Testis (tissue), 3 donors: ENCODE measurements around the gene ZNF71. TPM values are rescaled to one million over a fixed set of nuclear protein-coding genes. Genes with fewer than 3 reads are reported as not detected.

Experiments
- DNase-seq: peaks from one replicate; pipeline ENCODE4 v3.0.0-alpha.2; 2019
- H3K27ac ChIP-seq, 2 donors: fragments of 200-600 bp; sonication (generic); one replicate each; pipeline ENCODE4 v1.5.1; 2019
- H3K27me3 ChIP-seq: fragments of 200-600 bp; sonication (generic); one replicate; pipeline ENCODE4 v1.5.1; 2019
- H3K36me3 ChIP-seq: fragments of 200-600 bp; sonication (generic); one replicate; pipeline ENCODE4 v1.5.1; 2017; ENCODE audit warnings: low read depth; ENCODE audit errors: missing control alignments
- H3K4me1 ChIP-seq: fragments of 200-600 bp; sonication (generic); one replicate; pipeline ENCODE4 v1.5.1; 2019
- H3K4me3 ChIP-seq, 2 donors: fragments of 200-600 bp; sonication (generic); one replicate each; pipeline ENCODE4 v1.5.1; 2017 to 2019
- H3K9me3 ChIP-seq: fragments of 200-600 bp; sonication (generic); one replicate; pipeline ENCODE4 v1.5.1; 2017
- CTCF ChIP-seq, 3 experiments: fragments of 450-650 bp in 2 of 3; fragments of 200-600 bp in 1 of 3; sonication (generic) in 1 of 3; IDR thresholded peaks; one replicate each; pipeline ENCODE4 v1.5.1; 2016 to 2019; ENCODE audit warnings: antibody characterized with exemption in 3 of 3, mild to moderate bottlenecking in 2 of 3, moderate library complexity in 1 of 3
- POLR2A ChIP-seq: fragments of 450-650 bp; IDR thresholded peaks from one replicate; pipeline ENCODE4 v1.6.1; 2017; ENCODE audit warnings: antibody characterized with exemption, mild to moderate bottlenecking, moderate library complexity
- WGBS, 2 donors: methylation state at CpG; one replicate each; pipeline ENCODE4 v1.1.5; 2018; 5-methylcytosine and 5-hydroxymethylcytosine counted together
- intact Hi-C: fragments of 100-400 bp; cut with DNase I; formaldehyde crosslinking; loops from one replicate; pipeline ENCODE4 v1.15.1; 2023; ENCODE audit warnings: low total_unique reads
- polyA plus RNA-seq: library from polyadenylated mRNA; stranded (reverse); fragments of 350-450 nt; fragmentation: Illumina TruSeq; extraction: RNeasy Lipid Tissue Mini Kit (QIAGEN cat#74804); gene quantifications from one replicate; pipeline ENCODE4 v1.2.3, GENCODE V29; 2014; ENCODE audit warnings: low read depth, low replicate concordance; ENCODE audit not compliant: insufficient read depth
- total RNA-seq, 2 donors: library from RNA; depleted of rRNA; stranded (reverse); fragments of >200 nt; gene quantifications; one replicate each; pipeline ENCODE4 v1.2.3, GENCODE V29; 2016

Gene ZNF71
- total and polyA plus RNA-seq, 3 donors from 2014 or later, result 7.2 to 19.6 (median 18.3) TPM

DNA sequence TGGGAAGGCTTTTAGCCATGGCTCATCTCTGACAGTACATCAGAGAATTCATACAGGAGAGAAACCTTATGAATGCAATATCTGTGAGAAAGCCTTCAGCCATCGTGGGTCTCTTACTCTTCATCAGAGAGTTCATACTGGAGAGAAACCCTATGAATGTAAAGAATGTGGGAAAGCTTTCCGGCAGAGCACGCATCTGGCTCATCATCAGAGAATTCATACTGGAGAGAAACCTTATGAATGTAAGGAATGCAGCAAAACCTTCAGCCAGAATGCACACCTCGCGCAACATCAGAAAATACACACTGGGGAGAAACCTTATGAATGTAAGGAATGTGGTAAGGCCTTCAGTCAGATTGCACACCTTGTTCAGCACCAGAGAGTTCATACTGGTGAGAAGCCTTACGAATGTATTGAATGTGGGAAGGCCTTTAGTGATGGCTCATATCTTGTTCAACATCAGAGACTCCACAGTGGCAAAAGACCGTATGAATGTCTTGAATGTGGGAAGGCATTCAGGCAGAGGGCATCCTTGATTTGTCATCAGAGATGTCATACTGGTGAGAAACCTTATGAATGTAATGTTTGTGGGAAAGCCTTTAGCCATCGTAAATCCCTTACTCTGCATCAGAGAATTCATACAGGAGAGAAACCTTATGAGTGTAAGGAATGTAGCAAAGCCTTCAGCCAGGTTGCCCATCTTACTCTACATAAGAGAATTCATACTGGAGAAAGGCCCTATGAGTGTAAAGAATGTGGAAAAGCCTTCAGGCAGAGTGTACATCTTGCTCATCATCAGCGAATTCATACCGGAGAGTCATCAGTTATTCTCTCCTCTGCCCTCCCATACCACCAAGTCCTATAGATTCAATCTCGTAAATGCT lies 17.1 kb upstream of the ZNF71 start:
- WGBS, 2 donors, result 94 to 95% methylated on average over 11 of the region's 11 CpGs
- TF ChIP-seq CTCF (IDR thresholded peaks at IDR 0.05) (no peak), POLR2A (no peak)
- intact Hi-C loops, result no loop called here

DNA sequence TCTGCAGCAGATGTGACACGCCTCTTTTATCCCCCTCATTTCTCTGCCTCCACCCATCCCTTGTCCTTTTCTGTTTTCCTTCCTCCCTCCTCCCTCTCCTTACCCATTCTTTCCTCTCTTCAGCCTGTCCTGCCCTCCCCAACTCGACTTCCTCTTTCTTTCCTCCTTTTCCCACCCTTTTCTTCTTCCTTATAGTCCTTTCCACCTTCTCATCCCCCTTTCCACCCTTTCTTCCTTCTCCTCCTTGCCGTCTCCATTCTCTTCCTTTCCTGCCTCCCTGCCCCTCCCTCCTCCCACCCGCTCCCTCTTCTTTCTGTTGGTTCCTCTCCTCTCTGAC lies 688 bp upstream of the ZNF71 start:
- Histone ChIP-seq H3K4me3 (peak overlapping the region in 1 of 2 donors; percentile 88), H3K27me3 (no peaks in the 10 kb centered on the region), H3K27ac (no peak overlapping the region), H3K4me1 (peaks cover 5% of the 10 kb centered on the region), H3K36me3 (no peaks in the 10 kb centered on the region), H3K9me3 (no peaks in the 10 kb centered on the region)
- WGBS, 2 donors, result 51 to 58% methylated on average over 4 of the region's 4 CpGs
- TF ChIP-seq POLR2A (no peak), CTCF (IDR thresholded peaks at IDR 0.05) (no peak)
- DNase-seq, result no peak
- intact Hi-C loops, result no loop called here

More for the DNA sequence above, 17.1 kb upstream of the ZNF71 start:
- H3K4me3 ChIP-seq, result no peak overlapping the region
- H3K27ac ChIP-seq, result no peak overlapping the region
- DNase-seq, result no peak
- no peaks in the 10 kb centered on the region for H3K36me3 ChIP-seq
- peaks cover 3% of the 10 kb centered on the region for H3K9me3 ChIP-seq
- no peaks in the 10 kb centered on the region for H3K27me3 ChIP-seq
- H3K4me1 ChIP-seq, result no peaks in the 10 kb centered on the region

- intact Hi-C loops, result no loop called here
- H3K36me3 ChIP-seq, result no peaks in the 10 kb centered on the region
Observed at GRCh38 chr19:56595548-56595899, 422 bp downstream of the ZNF71 start.

GRCh38 chr19:56596676-56597075 lies 1.6 kb downstream of the ZNF71 start:
- WGBS, 2 donors, result 68 to 75% methylated on average over 4 of the region's 4 CpGs
- H3K9me3 ChIP-seq, result no peaks in the 10 kb centered on the region
- peaks cover 5% of the 10 kb centered on the region for H3K4me1 ChIP-seq
- no peak overlapping the region for H3K27ac ChIP-seq
- H3K4me3 ChIP-seq, result no peak overlapping the region
- TF ChIP-seq POLR2A, result no peak
- TF ChIP-seq CTCF (IDR thresholded peaks at IDR 0.05), result no peak
- intact Hi-C loops, result no loop called here
- DNase-seq, result no peak
- no peaks in the 10 kb centered on the region for H3K36me3 ChIP-seq
- H3K27me3 ChIP-seq, result no peaks in the 10 kb centered on the region

More at GRCh38 chr19:56595548-56595899, 422 bp downstream of the ZNF71 start:
- Histone ChIP-seq H3K27ac (peak overlapping the region; percentile 71), H3K9me3 (no peaks in the 10 kb centered on the region), H3K4me1 (peaks cover 5% of the 10 kb centered on the region), H3K27me3 (no peaks in the 10 kb centered on the region), H3K4me3 (peak overlapping the region; percentile 85 to 88)
- WGBS, 2 donors, result 2 to 3% methylated on average over 4 of the region's 4 CpGs
- no peak for DNase-seq
- TF ChIP-seq CTCF (IDR thresholded peaks at IDR 0.05) (no peak), POLR2A (no peak)

DNA sequence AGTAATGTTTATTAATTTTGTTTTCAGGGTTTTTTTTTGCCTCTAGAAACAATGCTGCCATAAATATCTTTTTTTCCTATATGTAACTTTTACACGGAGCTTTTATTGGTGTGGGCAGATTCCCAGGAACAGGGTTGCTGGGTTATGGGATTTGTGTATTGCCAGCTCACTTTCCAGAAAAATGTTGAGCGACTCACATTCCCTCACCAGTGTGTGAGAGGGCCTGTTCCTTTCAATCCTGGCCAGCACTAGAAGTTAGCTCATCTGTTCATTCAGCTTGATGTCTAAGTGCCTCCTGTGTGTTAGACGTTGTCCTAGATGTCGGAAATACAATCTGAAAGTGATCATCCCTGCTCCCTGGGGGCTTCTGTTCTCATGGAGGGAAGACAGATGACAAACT lies 2.6 kb downstream of the ZNF71 start:
- no peak overlapping the region for H3K27ac ChIP-seq
- no peak for DNase-seq
- 95 to 99% methylated on average over 4 of the region's 4 CpGs for whole genome bisulfite sequencing, 2 donors
- H3K36me3 ChIP-seq, result no peaks in the 10 kb centered on the region
- H3K9me3 ChIP-seq, result no peaks in the 10 kb centered on the region
- H3K4me3 ChIP-seq, result no peak overlapping the region
- no peak for TF ChIP-seq CTCF (IDR thresholded peaks at IDR 0.05)
- TF ChIP-seq POLR2A, result no peak
- H3K4me1 ChIP-seq, result peaks cover 5% of the 10 kb centered on the region
- intact Hi-C loops, result no loop called here
- no peaks in the 10 kb centered on the region for H3K27me3 ChIP-seq
